Breast epithelium (tissue), 3 donors: Measurements from ENCODE around the gene HEXD.

ENCODE experiments used
- CTCF ChIP-seq, 3 donors: fragments of 450-650 bp; IDR thresholded peaks; one replicate each; pipeline ENCODE4 v1.5.1; 2016 to 2017; ENCODE audit warnings: antibody characterized with exemption in 3 of 3, mild to moderate bottlenecking in 3 of 3, moderate library complexity in 3 of 3
- POLR2A ChIP-seq: fragments of 450-650 bp; IDR thresholded peaks from one replicate; pipeline ENCODE4 v1.6.1; 2016; ENCODE audit warnings: antibody characterized with exemption, mild to moderate bottlenecking, moderate library complexity

GRCh38 chr17:82424863-82425159, 6.7 kb downstream of the HEXD start:
- TF ChIP-seq CTCF (IDR thresholded peaks at IDR 0.05) (no peak), POLR2A (no peak)
